HEK293 (cell line): ENCODE measurements around the gene SPOCK3.
"Not testable (repeated sequence)": the region's sequence is repeated elsewhere in the genome, so short reads cannot be mapped to it uniquely, and the experiment has no call there.

Experiments used
- CTCF ChIA-PET: fragments of 350-600 bp; formaldehyde crosslinking; extraction: SDS; loops from one replicate; lab custom pipeline; 2021; ENCODE audit warnings: antibody characterized with exemption; lab: Yijun Ruan, JAX
- POLR2A ChIA-PET: fragments of 300-600 bp; formaldehyde crosslinking; extraction: SDS; loops from one replicate; lab custom pipeline; 2020; ENCODE audit warnings: antibody characterized with exemption, inconsistent platforms; lab: Yijun Ruan, JAX
- H3K27ac ChIP-seq: fragments of 200-500 bp; sonication (Bioruptor generic); 2 replicates; pipeline ENCODE4 v1.5.1; 2014; ENCODE audit warnings: low read depth, low read length, control low read depth, inconsistent platforms; ENCODE audit errors: extremely low read depth
- H3K36me3 ChIP-seq, 2 experiments: fragments of 200-500 bp in 1 of 2; sonication (Bioruptor generic) in 1 of 2; 1 replicate in 1 of 2; 2 replicates in 1 of 2; pipeline ENCODE4 v1.5.1; 2014 to 2017; ENCODE audit warnings: inconsistent platforms in 2 of 2, low read length in 2 of 2; ENCODE audit not compliant: control insufficient read depth in 2 of 2, insufficient read depth in 1 of 2
- H3K4me1 ChIP-seq: fragments of 200-500 bp; sonication (Bioruptor generic); 2 replicates; pipeline ENCODE4 v1.5.1; 2014; ENCODE audit warnings: mild to moderate bottlenecking, low read length, inconsistent platforms; ENCODE audit not compliant: control insufficient read depth, insufficient read depth
- H3K4me3 ChIP-seq: 2 replicates; pipeline ENCODE4 v1.5.1; 2011; ENCODE audit warnings: low read depth, mild to moderate bottlenecking, control low read depth, low read length, moderate library complexity
- H3K9me3 ChIP-seq: fragments of 200-500 bp; sonication (Bioruptor generic); 2 replicates; pipeline ENCODE4 v1.5.1; 2014; ENCODE audit warnings: low read depth, low read length, inconsistent platforms; ENCODE audit not compliant: control insufficient read depth, insufficient read depth
- GFI1B ChIP-seq: fragments of 450-650 bp; formaldehyde crosslinking; IDR thresholded peaks from 2 replicates; pipeline ENCODE4 v1.5.1; 2016; ENCODE audit warnings: missing biosample characterization, missing genetic modification characterization
- GLI4 ChIP-seq: fragments of 450-650 bp; formaldehyde crosslinking; IDR thresholded peaks from 2 replicates; pipeline ENCODE4 v1.5.1; 2016; ENCODE audit warnings: missing biosample characterization, missing genetic modification characterization
- GLIS2 ChIP-seq: fragments of 450-650 bp; formaldehyde crosslinking; IDR thresholded peaks from 2 replicates; pipeline ENCODE4 v1.5.1; 2016; ENCODE audit warnings: missing biosample characterization, missing genetic modification characterization
- PATZ1 ChIP-seq: fragments of 450-650 bp; formaldehyde crosslinking; IDR thresholded peaks from 2 replicates; pipeline ENCODE4 v1.5.1; 2016; ENCODE audit warnings: missing biosample characterization, missing genetic modification characterization
- PRDM1 ChIP-seq: fragments of 450-650 bp; formaldehyde crosslinking; IDR thresholded peaks from 2 replicates; pipeline ENCODE4; 2016; ENCODE audit warnings: missing biosample characterization, missing genetic modification characterization
- SP3 ChIP-seq: fragments of 450-650 bp; formaldehyde crosslinking; IDR thresholded peaks from 2 replicates; pipeline ENCODE4 v1.5.1; 2016; ENCODE audit warnings: missing biosample characterization, missing genetic modification characterization
- ZBTB10 ChIP-seq: fragments of 450-650 bp; formaldehyde crosslinking; IDR thresholded peaks from 2 replicates; pipeline ENCODE4 v1.5.1; 2016; ENCODE audit warnings: missing biosample characterization, missing genetic modification characterization
- ZBTB20 ChIP-seq: fragments of 450-650 bp; formaldehyde crosslinking; IDR thresholded peaks from 2 replicates; pipeline ENCODE4 v1.5.1; 2016; ENCODE audit warnings: missing biosample characterization, missing genetic modification characterization
- ZFP3 ChIP-seq: fragments of 450-650 bp; formaldehyde crosslinking; IDR thresholded peaks from 2 replicates; pipeline ENCODE4 v1.5.1; 2016; ENCODE audit warnings: low read depth, missing biosample characterization, missing genetic modification characterization
- ZNF473 ChIP-seq: fragments of 450-650 bp; formaldehyde crosslinking; IDR thresholded peaks from 2 replicates; pipeline ENCODE4 v1.5.1; 2017; ENCODE audit warnings: missing biosample characterization, missing genetic modification characterization
- ZNF48 ChIP-seq: fragments of 450-650 bp; formaldehyde crosslinking; IDR thresholded peaks from 2 replicates; pipeline ENCODE4 v1.5.1; 2016; ENCODE audit warnings: missing biosample characterization, missing genetic modification characterization
- ZNF530 ChIP-seq: fragments of 450-650 bp; formaldehyde crosslinking; IDR thresholded peaks from 2 replicates; pipeline ENCODE4 v1.5.1; 2016; ENCODE audit warnings: low read depth, missing biosample characterization, missing genetic modification characterization
- ZNF544 ChIP-seq: fragments of 450-650 bp; formaldehyde crosslinking; IDR thresholded peaks from 2 replicates; pipeline ENCODE4 v1.5.0; 2017; ENCODE audit warnings: missing biosample characterization, missing genetic modification characterization
- ZNF677 ChIP-seq: fragments of 450-650 bp; IDR thresholded peaks from 2 replicates; pipeline ENCODE4 v1.5.0; 2018; ENCODE audit warnings: missing biosample characterization, mild to moderate bottlenecking, missing genetic modification characterization, moderate library complexity
- ZNF76 ChIP-seq: fragments of 450-650 bp; formaldehyde crosslinking; IDR thresholded peaks from 2 replicates; pipeline ENCODE4; 2016; ENCODE audit warnings: low read depth, missing biosample characterization, missing genetic modification characterization, borderline replicate concordance
- ZNF785 ChIP-seq: fragments of 450-650 bp; formaldehyde crosslinking; IDR thresholded peaks from 2 replicates; pipeline ENCODE4 v1.5.1; 2016; ENCODE audit warnings: missing biosample characterization, missing genetic modification characterization
- ZSCAN5A ChIP-seq: fragments of 450-650 bp; formaldehyde crosslinking; IDR thresholded peaks from 2 replicates; pipeline ENCODE4 v1.5.1; 2016; ENCODE audit warnings: missing biosample characterization, missing genetic modification characterization

SPOCK3 gene

GRCh38 chr4:166763018-166763417 lies 471.3 kb downstream of the SPOCK3 start:
- no peak for TF ChIP-seq PATZ1 (tag by site-specific recombination)
- no peak for TF ChIP-seq GLI4 (tag by site-specific recombination)
- no peak for TF ChIP-seq ZNF473 (tag by site-specific recombination)
- no peak overlapping the region for H3K4me3 ChIP-seq
- no peaks in the 10 kb centered on the region for H3K4me1 ChIP-seq
- H3K27ac ChIP-seq, result no peak overlapping the region
- H3K9me3 ChIP-seq, result no peaks in the 10 kb centered on the region
- no peaks in the 10 kb centered on the region for H3K36me3 ChIP-seq
- CTCF ChIA-PET, result interaction anchor here (0.6 kb wide), 1 partner anchor 8 kb away, joined by 3 read pairs; no protein-coding TSS in a partner anchor
- POLR2A ChIA-PET, result no interaction called here

GRCh38 chr4:166741742-166742141 lies 492.6 kb downstream of the SPOCK3 start:
- no peak overlapping the region for H3K4me3 ChIP-seq
- no peaks in the 10 kb centered on the region for H3K4me1 ChIP-seq
- H3K27ac ChIP-seq, result no peak overlapping the region
- no peaks in the 10 kb centered on the region for H3K9me3 ChIP-seq
- ChIA-PET POLR2A (no interaction called here), CTCF (no interaction called here)
- TF ChIP-seq PRDM1 (tag by site-specific recombination), result no peak
- TF ChIP-seq GLIS2, result no peak
- TF ChIP-seq ZNF530 (tag by site-specific recombination), result no peak
- TF ChIP-seq ZNF785 (tag by site-specific recombination), result no peak
- TF ChIP-seq ZFP3 (tag by site-specific recombination), result no peak
- TF ChIP-seq ZNF48 (tag by site-specific recombination), result no peak
- no peak for TF ChIP-seq ZNF76
- TF ChIP-seq ZBTB10 (tag by site-specific recombination), result no peak
- no peak for TF ChIP-seq ZNF677 (tag by site-specific recombination)
- TF ChIP-seq SP3, result no peak
- TF ChIP-seq ZSCAN5A, result no peak
- H3K36me3 ChIP-seq, result no peaks in the 10 kb centered on the region

- POLR2A ChIA-PET, H3K27ac ChIP-seq, H3K9me3 ChIP-seq, H3K4me1 ChIP-seq, CTCF ChIA-PET, H3K4me3 ChIP-seq, H3K36me3 ChIP-seq: not testable (repeated sequence)
Observed at GRCh38 chr4:166739215-166739614, 495.1 kb downstream of the SPOCK3 start.

- H3K36me3 ChIP-seq, result no peaks in the 10 kb centered on the region
- CTCF ChIA-PET, result no interaction called here
- H3K4me1 ChIP-seq, result no peaks in the 10 kb centered on the region
- TF ChIP-seq ZBTB20 (tag by site-specific recombination) (no peak), GFI1B (tag by site-specific recombination) (no peak), ZNF544 (tag by site-specific recombination) (no peak)
- no peaks in the 10 kb centered on the region for H3K9me3 ChIP-seq
- POLR2A ChIA-PET, result no interaction called here
- no peak overlapping the region for H3K27ac ChIP-seq
- H3K4me3 ChIP-seq, result no peak overlapping the region
Observed at GRCh38 chr4:166737430-166737829, 496.9 kb downstream of the SPOCK3 start.
